SK-N-SH (cell line): ENCODE data around the gene TVP23C.
A peak's percentile ranks its signal among the peaks of the same experiment; 100 is the strongest.

ENCODE experiments used
- CHD2 ChIP-seq: fragments of 150-350 bp; IDR thresholded peaks from 2 replicates; pipeline ENCODE4 v1.6.1; 2018; ENCODE audit warnings: low read length; ENCODE audit not compliant: partially characterized antibody
- EP300 ChIP-seq, 2 experiments: IDR thresholded peaks; 2 replicates each; pipeline versions ENCODE4 v1.4.0 to v1.6.1; 2012; ENCODE audit warnings: borderline replicate concordance in 1 of 2, low read depth in 1 of 2, low read length in 1 of 2
- GATA2 ChIP-seq: sonication (generic); formaldehyde crosslinking; IDR thresholded peaks from 2 replicates; pipeline ENCODE4 v1.5.0; 2020; ENCODE audit warnings: mild to moderate bottlenecking, missing genetic modification reagents
- MEF2A ChIP-seq: IDR thresholded peaks from 2 replicates; pipeline ENCODE4 v1.4.0; 2012; ENCODE audit warnings: low read depth, borderline replicate concordance
- MXI1 ChIP-seq: IDR thresholded peaks from 2 replicates; pipeline ENCODE4 v1.6.1; 2012; ENCODE audit warnings: mild to moderate bottlenecking, low read depth, low read length, improper control_type of control experiment
- POLR2AphosphoS5 ChIP-seq: IDR thresholded peaks from 2 replicates; pipeline ENCODE4 v1.6.1; 2012; ENCODE audit warnings: low read depth, low read length
- RAD21 ChIP-seq: IDR thresholded peaks from 2 replicates; pipeline ENCODE4 v1.6.1; 2012; ENCODE audit warnings: mild to moderate bottlenecking, low read length
- RXRA ChIP-seq: IDR thresholded peaks from 2 replicates; pipeline ENCODE4 v1.4.0; 2012; ENCODE audit warnings: low read depth, mild to moderate bottlenecking, borderline replicate concordance
- SMC3 ChIP-seq: IDR thresholded peaks from 2 replicates; pipeline ENCODE4 v1.6.1; 2012; ENCODE audit warnings: low read depth, low read length, improper control_type of control experiment
- TEAD4 ChIP-seq: IDR thresholded peaks from 2 replicates; pipeline ENCODE4 v1.4.0; 2012; ENCODE audit warnings: mild to moderate bottlenecking, borderline replicate concordance; ENCODE audit not compliant: insufficient read depth
- YY1 ChIP-seq: IDR thresholded peaks from 2 replicates; pipeline ENCODE4 v1.4.0; 2012; ENCODE audit warnings: low read depth, mild to moderate bottlenecking
- TF ChIP-seq, protein P1 (sequence below): fragments of 200-600 bp; sonication (generic); IDR thresholded peaks from 2 replicates; pipeline ENCODE4 v1.6.1; 2017; ENCODE audit warnings: antibody characterized with exemption, mild to moderate bottlenecking, moderate library complexity
- TF ChIP-seq, protein P2 (sequence below): IDR thresholded peaks from 2 replicates; pipeline ENCODE4; 2012
- TF ChIP-seq, protein P3 (sequence below): IDR thresholded peaks from 2 replicates; pipeline ENCODE4 v1.4.0; 2012; ENCODE audit warnings: low read depth

DNA sequence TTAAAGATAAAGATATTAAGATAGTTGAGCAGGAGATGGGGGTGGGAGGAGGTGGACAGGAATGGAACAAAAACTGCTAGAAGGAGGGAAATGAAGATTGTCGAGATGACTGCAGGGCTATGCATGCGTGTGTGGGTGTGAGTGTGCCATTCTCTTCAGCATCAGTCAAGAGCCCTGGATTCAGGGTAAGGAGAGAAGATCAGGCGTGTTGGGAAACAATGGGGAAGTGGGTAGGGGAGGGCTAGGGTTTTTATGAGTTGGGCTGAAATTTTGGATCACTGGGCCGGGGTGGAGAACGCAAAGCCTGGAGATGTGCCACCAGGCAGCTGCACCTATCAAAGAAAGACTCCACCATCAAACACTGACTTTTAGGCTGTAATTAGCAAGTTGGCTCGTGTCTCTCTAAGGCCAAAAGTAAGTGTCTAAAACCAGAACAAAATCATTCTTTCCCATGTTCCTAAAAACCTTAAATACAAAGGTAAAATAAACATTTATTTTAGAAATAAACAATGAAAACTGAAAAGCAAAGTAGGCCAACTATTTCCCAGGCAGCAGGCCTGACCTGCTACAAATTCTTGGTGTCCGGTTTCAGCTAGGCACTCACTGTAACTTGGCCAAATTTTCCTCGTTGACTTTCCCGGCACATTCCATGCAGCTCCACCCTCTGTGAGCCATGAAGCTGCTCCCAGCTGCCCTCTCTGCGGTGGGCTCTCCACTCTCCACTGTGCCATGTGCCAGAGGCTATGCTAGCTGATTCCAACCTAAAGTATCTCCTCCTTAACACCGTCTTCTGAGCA is 100.1 kb downstream of the TVP23C start:
- TF ChIP-seq GATA2 (CRISPR knock-in tag) (no peak), RXRA (no peak), EP300 (IDR thresholded peaks at IDR 0.05; ENCODE audit: borderline replicate concordance in 1 of 2, low read depth in 1 of 2, low read length in 1 of 2) (no peak), SMC3 (no peak), RAD21 (no peak), MXI1 (no peak), POLR2AphosphoS5 (no peak), YY1 (no peak), TEAD4 (no peak), CHD2 (no peak), MEF2A (no peak)
- TF ChIP-seq, protein P1, sequence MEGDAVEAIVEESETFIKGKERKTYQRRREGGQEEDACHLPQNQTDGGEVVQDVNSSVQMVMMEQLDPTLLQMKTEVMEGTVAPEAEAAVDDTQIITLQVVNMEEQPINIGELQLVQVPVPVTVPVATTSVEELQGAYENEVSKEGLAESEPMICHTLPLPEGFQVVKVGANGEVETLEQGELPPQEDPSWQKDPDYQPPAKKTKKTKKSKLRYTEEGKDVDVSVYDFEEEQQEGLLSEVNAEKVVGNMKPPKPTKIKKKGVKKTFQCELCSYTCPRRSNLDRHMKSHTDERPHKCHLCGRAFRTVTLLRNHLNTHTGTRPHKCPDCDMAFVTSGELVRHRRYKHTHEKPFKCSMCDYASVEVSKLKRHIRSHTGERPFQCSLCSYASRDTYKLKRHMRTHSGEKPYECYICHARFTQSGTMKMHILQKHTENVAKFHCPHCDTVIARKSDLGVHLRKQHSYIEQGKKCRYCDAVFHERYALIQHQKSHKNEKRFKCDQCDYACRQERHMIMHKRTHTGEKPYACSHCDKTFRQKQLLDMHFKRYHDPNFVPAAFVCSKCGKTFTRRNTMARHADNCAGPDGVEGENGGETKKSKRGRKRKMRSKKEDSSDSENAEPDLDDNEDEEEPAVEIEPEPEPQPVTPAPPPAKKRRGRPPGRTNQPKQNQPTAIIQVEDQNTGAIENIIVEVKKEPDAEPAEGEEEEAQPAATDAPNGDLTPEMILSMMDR = no peak
- TF ChIP-seq, protein P2, sequence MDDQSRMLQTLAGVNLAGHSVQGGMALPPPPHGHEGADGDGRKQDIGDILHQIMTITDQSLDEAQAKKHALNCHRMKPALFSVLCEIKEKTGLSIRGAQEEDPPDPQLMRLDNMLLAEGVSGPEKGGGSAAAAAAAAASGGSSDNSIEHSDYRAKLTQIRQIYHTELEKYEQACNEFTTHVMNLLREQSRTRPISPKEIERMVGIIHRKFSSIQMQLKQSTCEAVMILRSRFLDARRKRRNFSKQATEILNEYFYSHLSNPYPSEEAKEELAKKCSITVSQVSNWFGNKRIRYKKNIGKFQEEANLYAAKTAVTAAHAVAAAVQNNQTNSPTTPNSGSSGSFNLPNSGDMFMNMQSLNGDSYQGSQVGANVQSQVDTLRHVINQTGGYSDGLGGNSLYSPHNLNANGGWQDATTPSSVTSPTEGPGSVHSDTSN = no peak
- TF ChIP-seq, protein P3, sequence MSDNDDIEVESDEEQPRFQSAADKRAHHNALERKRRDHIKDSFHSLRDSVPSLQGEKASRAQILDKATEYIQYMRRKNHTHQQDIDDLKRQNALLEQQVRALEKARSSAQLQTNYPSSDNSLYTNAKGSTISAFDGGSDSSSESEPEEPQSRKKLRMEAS = 0 out of 2 replicates have a peak, but pooled peaks have one; percentile 22
